SH-SY5Y (cell line): ENCODE results near the gene PPL.

Experiments
- GATA2 ChIP-seq: IDR thresholded peaks from 2 replicates; pipeline ENCODE4 v1.6.1; 2011; ENCODE audit warnings: mild to moderate bottlenecking, low read depth, low read length
- GATA3 ChIP-seq: IDR thresholded peaks from 2 replicates; pipeline ENCODE4 v1.6.1; 2011; ENCODE audit warnings: low read depth, mild to moderate bottlenecking, low read length, moderate library complexity

The PPL gene

GRCh38 chr16:4936991-4937781 lies at the start of gene PPL:
Gene PPL (minus strand): TSS chr16:4937148. CDS start chr16:4937045, 103 bp downstream.
- no peak for TF ChIP-seq GATA2
- TF ChIP-seq GATA3 = no peak

GRCh38 chr16:4984174-4984990 lies 47.4 kb upstream of the PPL start:
- no peak for TF ChIP-seq GATA3
- no peak for TF ChIP-seq GATA2

GRCh38 chr16:4982056-4982867 lies 45.3 kb upstream of the PPL start:
- TF ChIP-seq GATA3 (no peak), GATA2 (no peak)

GRCh38 chr16:4981473-4981872 lies 44.5 kb upstream of the PPL start:
- TF ChIP-seq GATA3 = no peak
- TF ChIP-seq GATA2 = no peak

- TF ChIP-seq GATA3 = no peak
These were observed 43.7 kb upstream of the PPL start for GRCh38 chr16:4980691-4981090.

GRCh38 chr16:4979736-4980660 lies 43.0 kb upstream of the PPL start:
- no peak for TF ChIP-seq GATA2
- no peak for TF ChIP-seq GATA3

- TF ChIP-seq GATA3 (no peak), GATA2 (no peak)
These were observed 42.2 kb upstream of the PPL start for GRCh38 chr16:4979164-4979563.

GRCh38 chr16:4976611-4977145 lies 39.7 kb upstream of the PPL start:
- no peak for TF ChIP-seq GATA3
- no peak for TF ChIP-seq GATA2

GRCh38 chr16:4976079-4976478 lies 39.1 kb upstream of the PPL start:
- TF ChIP-seq GATA2 (no peak), GATA3 (no peak)

- no peak for TF ChIP-seq GATA3
These were observed 36.1 kb upstream of the PPL start for GRCh38 chr16:4972938-4973587.

GRCh38 chr16:4970010-4970409 lies 33.1 kb upstream of the PPL start:
- no peak for TF ChIP-seq GATA3
- no peak for TF ChIP-seq GATA2

- no peak for TF ChIP-seq GATA2
- TF ChIP-seq GATA3 = no peak
These were observed 32.0 kb upstream of the PPL start for GRCh38 chr16:4968879-4969483.
